ENCODE results near the gene TMEM229B. TPM values are rescaled to one million over a fixed set of nuclear protein-coding genes. Genes with fewer than 3 reads are reported as not detected.

Gene TMEM229B
- total RNA-seq, 1 donor from 2014 or later, result 1.3 TPM

DNA sequence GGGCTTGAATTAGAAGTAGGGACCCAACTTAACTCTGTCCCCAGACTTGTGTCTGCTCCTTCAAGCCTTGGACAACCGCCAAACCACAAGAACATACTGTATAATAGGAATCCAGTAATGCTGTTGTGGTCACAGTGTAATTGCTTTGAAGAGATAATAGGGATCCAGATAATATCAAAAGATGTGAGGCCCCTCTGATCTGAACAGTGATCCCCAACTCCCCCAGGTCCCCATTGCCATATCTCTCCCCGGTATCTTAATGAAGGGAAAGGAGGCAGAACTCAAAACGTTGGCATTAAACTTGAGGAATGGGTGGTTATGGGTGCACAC, 36.1 kb upstream of the TMEM229B start:
- Histone ChIP-seq H3K4me1 (ENCODE audit: insufficient read depth, low read length) (no peaks in the 10 kb centered on the region), H4K20me1 (ENCODE audit: insufficient read depth, low read length) (no peaks in the 10 kb centered on the region), H3K79me2 (ENCODE audit: insufficient read depth, low read length) (no peaks in the 10 kb centered on the region), H3K4me2 (ENCODE audit: low read length) (no peak overlapping the region), H2AFZ (ENCODE audit: low read depth, low read length) (no peak overlapping the region), H3K4me3 (ENCODE audit: insufficient read depth, low read depth, low read length) (no peak overlapping the region), H3K9me3 (ENCODE audit: insufficient read depth, low read depth, low read length) (no peaks in the 10 kb centered on the region), H3K27me3 (ENCODE audit: insufficient read depth, low read length) (peaks cover 53% of the 10 kb centered on the region), H3K9ac (ENCODE audit: low read length) (no peak overlapping the region), H3K27ac (ENCODE audit: low read depth, low read length) (no peak overlapping the region), H3K36me3 (ENCODE audit: insufficient read depth, low read length) (no peaks in the 10 kb centered on the region)
- FAIRE-seq, result no peak
- TF ChIP-seq, protein P1, sequence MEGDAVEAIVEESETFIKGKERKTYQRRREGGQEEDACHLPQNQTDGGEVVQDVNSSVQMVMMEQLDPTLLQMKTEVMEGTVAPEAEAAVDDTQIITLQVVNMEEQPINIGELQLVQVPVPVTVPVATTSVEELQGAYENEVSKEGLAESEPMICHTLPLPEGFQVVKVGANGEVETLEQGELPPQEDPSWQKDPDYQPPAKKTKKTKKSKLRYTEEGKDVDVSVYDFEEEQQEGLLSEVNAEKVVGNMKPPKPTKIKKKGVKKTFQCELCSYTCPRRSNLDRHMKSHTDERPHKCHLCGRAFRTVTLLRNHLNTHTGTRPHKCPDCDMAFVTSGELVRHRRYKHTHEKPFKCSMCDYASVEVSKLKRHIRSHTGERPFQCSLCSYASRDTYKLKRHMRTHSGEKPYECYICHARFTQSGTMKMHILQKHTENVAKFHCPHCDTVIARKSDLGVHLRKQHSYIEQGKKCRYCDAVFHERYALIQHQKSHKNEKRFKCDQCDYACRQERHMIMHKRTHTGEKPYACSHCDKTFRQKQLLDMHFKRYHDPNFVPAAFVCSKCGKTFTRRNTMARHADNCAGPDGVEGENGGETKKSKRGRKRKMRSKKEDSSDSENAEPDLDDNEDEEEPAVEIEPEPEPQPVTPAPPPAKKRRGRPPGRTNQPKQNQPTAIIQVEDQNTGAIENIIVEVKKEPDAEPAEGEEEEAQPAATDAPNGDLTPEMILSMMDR (IDR thresholded peaks at IDR 0.05; ENCODE audit: insufficient read depth, low read depth, low read length), result no peak
- no peak for TF ChIP-seq EZH2 (IDR thresholded peaks at IDR 0.05; ENCODE audit: insufficient read depth, low read length)
- Mint-ChIP-seq H3K9me3 (ENCODE audit: unreplicated experiment) (no peaks in the 10 kb centered on the region), H3K27ac (ENCODE audit: unreplicated experiment) (no peak overlapping the region), H3K4me3 (ENCODE audit: unreplicated experiment) (no peak overlapping the region), H3K36me3 (ENCODE audit: low read depth, unreplicated experiment) (no peaks in the 10 kb centered on the region), H3K27me3 (ENCODE audit: low read depth, unreplicated experiment) (peaks cover 17% of the 10 kb centered on the region), H3K4me1 (ENCODE audit: low read depth, unreplicated experiment) (peaks cover 6% of the 10 kb centered on the region)
- DNase-seq (ENCODE audit: low read depth), result no peak

DNA sequence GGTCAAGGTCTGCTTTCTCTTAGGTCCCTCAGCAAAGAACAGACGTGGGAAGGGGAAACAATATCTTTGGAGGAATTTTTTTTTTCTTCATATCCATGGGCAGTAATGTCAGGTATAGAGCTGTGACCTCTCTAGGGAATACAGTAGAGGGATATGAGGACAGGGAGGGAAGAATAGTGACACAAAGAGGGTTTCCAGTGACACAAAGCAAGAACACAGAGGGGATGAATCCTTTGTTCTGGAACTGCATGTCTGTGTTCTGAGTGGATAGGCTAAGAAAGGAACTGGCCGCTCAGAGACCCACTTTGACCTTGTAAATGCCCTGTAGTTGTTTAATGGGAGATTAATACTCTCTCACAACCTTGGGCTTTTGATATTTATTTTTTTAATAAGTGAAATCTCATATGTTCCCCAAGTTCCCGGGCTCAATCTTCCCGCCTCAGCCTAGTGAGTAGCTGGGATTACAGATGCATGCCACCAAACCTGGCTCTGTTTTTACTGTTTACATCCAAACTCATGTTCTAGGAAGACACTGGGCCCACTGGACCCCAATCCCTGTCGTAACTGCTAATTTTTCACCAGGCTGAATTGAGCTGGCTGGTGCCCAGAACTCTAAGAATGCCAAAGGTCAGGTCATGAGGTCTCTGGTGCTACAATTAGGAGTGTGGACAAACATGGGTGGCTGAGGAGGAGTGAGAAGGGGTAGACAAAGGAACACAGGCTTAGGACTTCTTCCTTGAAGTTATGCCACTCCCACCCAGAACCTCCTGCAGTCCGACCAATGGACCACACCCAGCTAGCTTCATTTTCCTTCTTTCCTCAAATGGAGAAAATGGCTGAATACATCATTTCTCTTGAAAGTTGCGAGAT, 35.5 kb upstream of the TMEM229B start:
- Histone ChIP-seq H2AFZ (ENCODE audit: low read depth, low read length) (no peak overlapping the region), H3K4me2 (ENCODE audit: low read length) (no peak overlapping the region), H3K4me1 (ENCODE audit: insufficient read depth, low read length) (no peaks in the 10 kb centered on the region), H3K36me3 (ENCODE audit: insufficient read depth, low read length) (no peaks in the 10 kb centered on the region), H4K20me1 (ENCODE audit: insufficient read depth, low read length) (no peaks in the 10 kb centered on the region), H3K79me2 (ENCODE audit: insufficient read depth, low read length) (no peaks in the 10 kb centered on the region), H3K9me3 (ENCODE audit: insufficient read depth, low read depth, low read length) (no peaks in the 10 kb centered on the region), H3K4me3 (ENCODE audit: insufficient read depth, low read depth, low read length) (no peak overlapping the region), H3K27ac (ENCODE audit: low read depth, low read length) (no peak overlapping the region), H3K27me3 (ENCODE audit: insufficient read depth, low read length) (peaks cover 52% of the 10 kb centered on the region), H3K9ac (ENCODE audit: low read length) (no peak overlapping the region)
- H3K4me1 Mint-ChIP-seq (ENCODE audit: low read depth, unreplicated experiment), result peaks cover 6% of the 10 kb centered on the region
- H3K27me3 Mint-ChIP-seq (ENCODE audit: low read depth, unreplicated experiment), result peaks cover 18% of the 10 kb centered on the region
- no peak for FAIRE-seq
- no peaks in the 10 kb centered on the region for H3K36me3 Mint-ChIP-seq (ENCODE audit: low read depth, unreplicated experiment)
- no peaks in the 10 kb centered on the region for H3K9me3 Mint-ChIP-seq (ENCODE audit: unreplicated experiment)
- no peak for TF ChIP-seq EZH2 (IDR thresholded peaks at IDR 0.05; ENCODE audit: insufficient read depth, low read length)
- no peak for DNase-seq (ENCODE audit: low read depth)
- H3K27ac Mint-ChIP-seq (ENCODE audit: unreplicated experiment), result no peak overlapping the region
- H3K4me3 Mint-ChIP-seq (ENCODE audit: unreplicated experiment), result no peak overlapping the region

DNA sequence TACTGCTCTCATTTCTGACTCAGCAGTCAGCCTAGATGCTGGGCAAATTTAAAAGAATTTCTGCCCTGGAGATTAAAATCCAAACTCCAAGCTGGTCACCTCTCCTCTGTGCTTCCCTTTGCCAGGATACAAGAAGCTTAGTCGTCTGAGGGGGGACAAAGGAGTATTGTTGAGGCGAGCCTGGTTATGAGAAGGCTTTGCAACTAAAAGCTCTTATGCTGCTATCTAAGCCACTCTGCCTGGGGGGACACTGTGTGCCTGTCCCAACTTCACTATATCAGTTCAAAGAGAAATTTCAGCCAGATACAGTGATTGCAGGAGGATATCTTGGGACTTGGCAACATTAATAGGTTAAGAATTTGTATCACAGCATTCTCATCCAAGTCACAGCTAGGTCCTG, 33.7 kb upstream of the TMEM229B start:
- H3K27me3 Mint-ChIP-seq (ENCODE audit: low read depth, unreplicated experiment), result peaks cover 32% of the 10 kb centered on the region

More for the DNA sequence above, 33.7 kb upstream of the TMEM229B start:
- no peaks in the 10 kb centered on the region for H3K79me2 ChIP-seq (ENCODE audit: insufficient read depth, low read length)
- H3K4me1 Mint-ChIP-seq (ENCODE audit: low read depth, unreplicated experiment), result peaks cover 6% of the 10 kb centered on the region
- H3K4me1 ChIP-seq (ENCODE audit: insufficient read depth, low read length), result no peaks in the 10 kb centered on the region
- H3K4me2 ChIP-seq (ENCODE audit: low read length), result no peak overlapping the region
- H3K4me3 ChIP-seq (ENCODE audit: insufficient read depth, low read depth, low read length), result no peak overlapping the region
- no peak overlapping the region for H3K9ac ChIP-seq (ENCODE audit: low read length)
- H3K9me3 Mint-ChIP-seq (ENCODE audit: unreplicated experiment), result no peaks in the 10 kb centered on the region
- no peak for FAIRE-seq
- H3K27ac ChIP-seq (ENCODE audit: low read depth, low read length), result no peak overlapping the region
- no peak for TF ChIP-seq EZH2 (IDR thresholded peaks at IDR 0.05; ENCODE audit: insufficient read depth, low read length)
- TF ChIP-seq, protein P1 (IDR thresholded peaks at IDR 0.05; ENCODE audit: insufficient read depth, low read depth, low read length), result no peak
- no peak overlapping the region for H2AFZ ChIP-seq (ENCODE audit: low read depth, low read length)
- H3K9me3 ChIP-seq (ENCODE audit: insufficient read depth, low read depth, low read length), result no peaks in the 10 kb centered on the region
- no peaks in the 10 kb centered on the region for H4K20me1 ChIP-seq (ENCODE audit: insufficient read depth, low read length)
- no peaks in the 10 kb centered on the region for H3K36me3 Mint-ChIP-seq (ENCODE audit: low read depth, unreplicated experiment)
- H3K4me3 Mint-ChIP-seq (ENCODE audit: unreplicated experiment), result no peak overlapping the region
- H3K36me3 ChIP-seq (ENCODE audit: insufficient read depth, low read length), result no peaks in the 10 kb centered on the region
- no peak overlapping the region for H3K27ac Mint-ChIP-seq (ENCODE audit: unreplicated experiment)
- no peak for DNase-seq (ENCODE audit: low read depth)
- peaks cover 59% of the 10 kb centered on the region for H3K27me3 ChIP-seq (ENCODE audit: insufficient read depth, low read length)
